GM23248 (cell line): Measurements from ENCODE around the gene CERS5. TPM values are rescaled to one million over a fixed set of nuclear protein-coding genes. Genes with fewer than 3 reads are reported as not detected.

ENCODE experiments used
- DNase-seq: peaks from one replicate; pipeline ENCODE4 v3.0.0-alpha.2; 2015
- H2AFZ ChIP-seq: fragments of 200-600 bp; sonication (generic); 2 replicates; pipeline ENCODE4 v1.6.1; 2016; ENCODE audit warnings: antibody characterized with exemption
- H3F3A ChIP-seq: fragments of 200-600 bp; sonication (generic); 2 replicates; pipeline ENCODE4 v1.6.1; 2016; ENCODE audit warnings: mild to moderate bottlenecking, antibody characterized with exemption, mixed run types; ENCODE audit not compliant: insufficient read depth
- H3K27ac ChIP-seq: fragments of 200-600 bp; sonication (generic); 2 replicates; pipeline ENCODE4 v1.5.1; 2016; ENCODE audit warnings: mild to moderate bottlenecking
- H3K27me3 ChIP-seq: fragments of 200-600 bp; sonication (generic); replicated peaks from 2 replicates; pipeline ENCODE4 v1.6.1; 2016; ENCODE audit warnings: mild to moderate bottlenecking; ENCODE audit not compliant: insufficient read depth
- H3K36me3 ChIP-seq: fragments of 200-600 bp; sonication (generic); 2 replicates; pipeline ENCODE4 v1.6.1; 2016; ENCODE audit warnings: low read depth, mild to moderate bottlenecking
- H3K4me1 ChIP-seq: fragments of 200-600 bp; sonication (generic); 2 replicates; pipeline ENCODE4 v1.6.1; 2016; ENCODE audit warnings: mild to moderate bottlenecking; ENCODE audit not compliant: insufficient read depth
- H3K4me2 ChIP-seq: fragments of 200-600 bp; sonication (generic); one replicate; pipeline ENCODE4 v1.6.1; 2016; ENCODE audit warnings: mild to moderate bottlenecking; ENCODE audit not compliant: unreplicated experiment
- H3K4me3 ChIP-seq: fragments of 200-600 bp; sonication (generic); 2 replicates; pipeline ENCODE4 v1.5.1; 2016; ENCODE audit warnings: mild to moderate bottlenecking
- H3K79me2 ChIP-seq: fragments of 200-600 bp; sonication (generic); 2 replicates; pipeline ENCODE4 v1.6.1; 2016; ENCODE audit warnings: mild to moderate bottlenecking; ENCODE audit not compliant: insufficient read depth
- H3K9ac ChIP-seq: fragments of 200-600 bp; sonication (generic); 2 replicates; pipeline ENCODE4 v1.6.1; 2016; ENCODE audit warnings: mild to moderate bottlenecking
- H3K9me2 ChIP-seq: fragments of 200-600 bp; sonication (generic); 2 replicates; pipeline ENCODE4 v1.6.1; 2016; ENCODE audit warnings: mixed run types, mild to moderate bottlenecking, moderate library complexity; ENCODE audit not compliant: insufficient read depth
- H3K9me3 ChIP-seq: fragments of 200-600 bp; sonication (generic); one replicate; pipeline ENCODE4 v1.6.1; 2017; ENCODE audit warnings: low read depth
- H4K20me1 ChIP-seq: fragments of 200-600 bp; sonication (generic); 2 replicates; pipeline ENCODE4 v1.6.0; 2016; ENCODE audit not compliant: insufficient read depth
- EZH2 ChIP-seq: fragments of 200-600 bp; sonication (generic); IDR thresholded peaks from 2 replicates; pipeline ENCODE4 v1.6.1; 2018; ENCODE audit warnings: antibody characterized with exemption, mild to moderate bottlenecking; ENCODE audit not compliant: insufficient read depth, poor library complexity, severe bottlenecking
- EZH2phosphoT487 ChIP-seq: fragments of 200-600 bp; sonication (generic); IDR thresholded peaks from 2 replicates; pipeline ENCODE4 v1.6.1; 2018; ENCODE audit warnings: antibody characterized with exemption, moderate library complexity, mild to moderate bottlenecking, low read depth; ENCODE audit not compliant: insufficient read depth
- WGBS, 2 experiments: methylation state at CpG; one replicate each; pipeline ENCODE4 v1.1.6; 2015 to 2017; ENCODE audit warnings: low lambda C conversion rate in 2 of 2, low coverage in 1 of 2; ENCODE audit errors: missing lambda C conversion rate in 2 of 2; 5-methylcytosine and 5-hydroxymethylcytosine counted together
- in situ Hi-C: fragments of 300-500 bp; cut with MboI; formaldehyde crosslinking; loops from 2 replicates; pipeline ENCODE4 v1.15.0; 2020
- polyA plus RNA-seq: library from polyadenylated mRNA; unstranded; fragments of >200 nt; fragmentation: Nextera tagmentation; extraction: Ambion mirVana; gene quantifications from 2 replicates; pipeline ENCODE4 v1.2.1, GENCODE V29; 2016
- total RNA-seq: library from RNA; depleted of rRNA; stranded (reverse); fragments of >200 nt; shearing (Covaris generic); gene quantifications from 2 replicates; pipeline ENCODE4 v1.2.3, GENCODE V29; 2014

The CERS5 gene
- total and polyA plus RNA-seq, 2 experiments from 2014 or later, result 60.7 to 99.2 TPM

DNA sequence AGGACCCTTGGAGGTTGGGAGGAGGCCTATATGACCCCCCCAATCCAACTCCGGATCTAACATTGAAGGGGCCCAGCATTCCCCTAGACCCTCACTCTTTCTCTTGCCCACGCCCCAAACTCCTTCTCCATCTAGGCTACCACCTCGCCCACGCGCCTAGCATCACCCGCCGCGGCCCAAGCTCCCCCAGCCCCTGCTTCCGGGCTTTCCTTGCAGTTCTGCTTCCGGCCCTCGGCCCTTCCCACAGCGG lies 445 bp downstream of the CERS5 start:
- in situ Hi-C loops, result no loop called here
- WGBS, 2 experiments, result 0 to 2% methylated on average over 4 to 12 of the region's 12 CpGs
- DNase-seq, result peak; percentile 74
- Histone ChIP-seq H3K4me2 (peak overlapping the region; percentile 89), H3K27me3 (no peaks in the 10 kb centered on the region), H3K9me3 (no peaks in the 10 kb centered on the region), H3K4me3 (peak overlapping the region; percentile 97), H3K4me1 (peaks cover 23% of the 10 kb centered on the region; the same call in 1 of the 2 replicates), H2AFZ (peak overlapping the region; percentile 86), H3K9ac (peak overlapping the region; percentile 98), H3K79me2 (peaks cover 52% of the 10 kb centered on the region), H3K9me2 (no peaks in the 10 kb centered on the region), H3K36me3 (no peaks in the 10 kb centered on the region), H3K27ac (peak overlapping the region; percentile 93), H3F3A (peaks cover 14% of the 10 kb centered on the region; the same call in 1 of the 2 replicates), H4K20me1 (no peaks in the 10 kb centered on the region)
- TF ChIP-seq EZH2phosphoT487 (no peak), EZH2 (no peak)

DNA sequence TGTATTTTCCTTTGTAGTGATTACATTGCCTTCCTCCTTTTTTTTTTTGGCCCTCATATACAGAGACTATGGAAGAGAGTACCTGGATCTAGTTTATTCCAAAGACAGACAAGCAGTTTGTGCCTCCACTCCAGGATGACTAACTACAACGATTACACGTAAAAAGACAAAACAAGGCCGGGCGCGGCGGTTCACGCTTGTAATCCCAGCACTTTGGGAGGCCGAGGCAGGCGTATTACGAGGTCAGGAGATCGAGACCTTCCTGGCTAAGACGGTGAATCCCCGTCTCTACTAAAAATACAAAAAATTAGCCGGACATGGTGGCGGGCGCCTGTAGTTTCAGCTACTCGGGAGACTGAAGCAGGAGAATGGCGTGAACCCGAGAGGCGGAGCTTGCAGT lies 2.2 kb downstream of the CERS5 start:
- Histone ChIP-seq H3K9ac (no peak overlapping the region), H3K9me2 (no peaks in the 10 kb centered on the region), H3K36me3 (no peaks in the 10 kb centered on the region), H3K4me2 (no peak overlapping the region), H3K27me3 (no peaks in the 10 kb centered on the region), H3K4me1 (peaks cover 23% of the 10 kb centered on the region; the same call in 1 of the 2 replicates), H3K9me3 (no peaks in the 10 kb centered on the region), H2AFZ (no peak overlapping the region), H3K27ac (no peak overlapping the region), H3K4me3 (no peak overlapping the region), H3K79me2 (peaks cover 69% of the 10 kb centered on the region), H3F3A (peaks cover 16% of the 10 kb centered on the region; the same call in 1 of the 2 replicates), H4K20me1 (no peaks in the 10 kb centered on the region)
- 97 to 98% methylated on average over 20 of the region's 20 CpGs for WGBS, 2 experiments
- no peak for DNase-seq
- TF ChIP-seq EZH2phosphoT487 (no peak), EZH2 (no peak)
- in situ Hi-C loops, result no loop called here

- no peak overlapping the region for H3K4me2 ChIP-seq
- 27 to 39% methylated on average over 2 of the region's 2 CpGs for WGBS, 2 experiments
- no peaks in the 10 kb centered on the region for H3K27me3 ChIP-seq
- no peak overlapping the region for H3K9ac ChIP-seq
- in situ Hi-C loops, result no loop called here
- peaks cover 25% of the 10 kb centered on the region; the same call in 1 of the 2 replicates for H3F3A ChIP-seq
- H3K4me1 ChIP-seq, result peaks cover 24% of the 10 kb centered on the region
- H3K36me3 ChIP-seq, result no peaks in the 10 kb centered on the region
- peaks cover 96% of the 10 kb centered on the region for H3K79me2 ChIP-seq
- no peak overlapping the region for H3K4me3 ChIP-seq
- H3K27ac ChIP-seq, result peak overlapping the region; percentile 57
- no peak for TF ChIP-seq EZH2phosphoT487
- H4K20me1 ChIP-seq, result no peaks in the 10 kb centered on the region
- DNase-seq, result peak; percentile 77
- H3K9me3 ChIP-seq, result no peaks in the 10 kb centered on the region
- H2AFZ ChIP-seq, result no peak overlapping the region
- H3K9me2 ChIP-seq, result no peaks in the 10 kb centered on the region
Measured at GRCh38 chr12:50162230-50162629, 4.9 kb downstream of the CERS5 start.

GRCh38 chr12:50160643-50161042 lies 6.5 kb downstream of the CERS5 start:
- TF ChIP-seq EZH2 (no peak), EZH2phosphoT487 (no peak)
- no peaks in the 10 kb centered on the region for H4K20me1 ChIP-seq
- H3K4me3 ChIP-seq, result no peak overlapping the region
- no peak for DNase-seq
- H2AFZ ChIP-seq, result no peak overlapping the region
- no peaks in the 10 kb centered on the region for H3K27me3 ChIP-seq
- H3K9ac ChIP-seq, result no peak overlapping the region
- in situ Hi-C loops, result no loop called here
- peaks cover 98% of the 10 kb centered on the region for H3K79me2 ChIP-seq
- no peaks in the 10 kb centered on the region for H3K36me3 ChIP-seq
- peaks cover 27% of the 10 kb centered on the region for H3K4me1 ChIP-seq
- H3K9me2 ChIP-seq, result no peaks in the 10 kb centered on the region
- H3K4me2 ChIP-seq, result no peak overlapping the region
- no peaks in the 10 kb centered on the region for H3K9me3 ChIP-seq
- peaks cover 32% of the 10 kb centered on the region for H3F3A ChIP-seq
- no peak overlapping the region for H3K27ac ChIP-seq

DNA sequence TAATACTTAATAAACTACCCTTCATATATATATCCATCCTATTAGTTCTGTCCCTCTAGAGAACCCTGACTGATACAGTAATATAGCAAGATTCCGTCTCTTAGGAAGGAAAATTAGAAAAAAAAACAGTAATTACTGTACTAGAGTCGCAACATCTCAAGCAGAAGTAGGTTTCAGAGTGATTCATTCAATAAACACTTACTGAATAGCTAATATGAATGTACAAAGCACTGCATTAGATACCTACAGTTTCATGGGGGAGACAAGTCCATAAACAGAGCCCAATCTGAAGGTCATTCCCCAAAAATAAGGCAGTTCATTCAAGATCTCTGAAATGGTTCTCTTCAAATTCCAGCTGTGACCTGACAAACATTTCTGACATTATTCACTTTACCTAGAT lies 9.9 kb downstream of the CERS5 start:
- Histone ChIP-seq H3K4me1 (peaks cover 17% of the 10 kb centered on the region), H3K4me3 (no peak overlapping the region), H3K36me3 (no peaks in the 10 kb centered on the region), H3K27me3 (no peaks in the 10 kb centered on the region), H3K9me2 (no peaks in the 10 kb centered on the region), H3K79me2 (peaks cover 98% of the 10 kb centered on the region), H3F3A (peaks cover 29% of the 10 kb centered on the region), H3K27ac (no peak overlapping the region; the same call in 1 of the 2 replicates), H3K9me3 (no peaks in the 10 kb centered on the region), H4K20me1 (no peaks in the 10 kb centered on the region), H3K4me2 (no peak overlapping the region), H3K9ac (no peak overlapping the region), H2AFZ (no peak overlapping the region)
- WGBS, 2 experiments, result 80 to 87% methylated on average over 2 of the region's 2 CpGs
- peak; percentile 40 for DNase-seq
- TF ChIP-seq EZH2phosphoT487 (no peak), EZH2 (no peak)
- in situ Hi-C loops, result no loop called here
